NCI-H524 (cell line): ENCODE results near the gene DHRS9.

Experiments used
- DNase-seq, 2 experiments: peaks; one replicate each; lab custom pipeline; 2025; lab: John Stamatoyannopoulos, UW

DHRS9 gene

DNA sequence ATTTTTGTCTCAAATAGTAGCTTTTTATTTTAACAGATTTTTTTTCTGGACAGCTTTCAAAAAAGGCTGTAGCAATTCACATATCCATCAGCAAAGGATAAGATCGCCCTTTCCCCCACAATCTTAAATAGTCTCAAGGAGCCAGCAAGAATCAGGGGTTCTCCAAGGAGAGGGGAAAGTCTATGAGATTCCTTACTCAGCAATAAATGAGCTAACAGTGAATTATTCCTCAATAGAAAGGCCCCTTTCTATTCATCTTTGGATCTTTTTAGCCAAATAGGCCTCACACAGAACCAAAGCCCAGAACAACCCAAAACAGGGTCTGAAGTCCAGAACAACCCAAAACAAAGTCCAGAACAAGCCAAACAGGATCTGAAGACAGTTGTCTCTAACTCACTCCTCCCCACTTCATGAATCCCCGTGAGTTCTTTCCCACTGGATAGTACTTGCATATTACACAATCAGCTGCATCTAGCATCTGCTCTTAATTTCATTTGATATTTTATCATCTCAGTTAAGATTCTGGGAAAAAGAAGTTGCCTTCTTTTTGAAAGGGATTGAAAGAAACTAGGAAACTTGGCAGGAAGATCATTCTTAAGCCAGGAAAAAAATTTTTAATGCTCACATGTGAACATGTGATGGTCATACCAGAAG lies 3.4 kb upstream of the DHRS9 start:
- no peak for DNase-seq

DNA sequence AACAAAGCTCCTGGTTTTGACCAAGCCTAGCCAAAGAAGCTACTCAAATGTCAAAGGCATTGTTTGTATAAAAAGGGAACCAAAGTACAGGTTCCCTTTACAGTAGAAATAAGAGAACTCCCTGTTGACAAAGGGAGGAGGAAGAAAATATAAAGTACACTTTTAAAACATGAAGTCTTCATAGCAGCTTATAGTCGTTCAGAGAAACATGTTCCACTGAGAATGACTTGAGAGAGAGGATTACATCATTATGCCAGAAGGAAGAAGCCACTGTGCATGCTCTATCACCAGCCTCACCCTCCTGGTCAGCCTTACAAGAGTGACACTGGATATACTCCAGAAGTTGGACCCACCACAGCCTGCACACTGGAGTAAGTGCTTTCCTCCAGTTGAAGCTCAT lies 2.5 kb upstream of the DHRS9 start:
- DNase-seq: no peak

DNA sequence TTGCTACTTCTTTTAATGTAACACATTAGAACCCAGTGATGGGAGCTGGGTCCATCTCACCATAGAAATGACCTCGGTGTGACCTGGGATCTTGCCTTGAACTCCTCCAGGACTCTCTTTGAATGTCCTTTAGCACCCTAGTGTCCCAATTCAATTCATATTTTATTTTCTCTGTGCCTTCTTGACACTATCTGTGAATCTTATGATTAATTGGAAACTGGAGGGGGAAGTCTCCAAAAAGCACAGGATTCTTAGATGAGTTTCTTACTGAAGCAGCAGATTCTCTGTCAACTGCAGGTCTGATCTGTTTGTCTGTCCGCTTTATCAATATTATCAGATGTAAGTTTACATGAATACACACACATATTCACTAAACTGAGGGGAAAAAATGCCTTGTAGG lies 470 bp downstream of the DHRS9 start:
- no peak for DNase-seq

DNA sequence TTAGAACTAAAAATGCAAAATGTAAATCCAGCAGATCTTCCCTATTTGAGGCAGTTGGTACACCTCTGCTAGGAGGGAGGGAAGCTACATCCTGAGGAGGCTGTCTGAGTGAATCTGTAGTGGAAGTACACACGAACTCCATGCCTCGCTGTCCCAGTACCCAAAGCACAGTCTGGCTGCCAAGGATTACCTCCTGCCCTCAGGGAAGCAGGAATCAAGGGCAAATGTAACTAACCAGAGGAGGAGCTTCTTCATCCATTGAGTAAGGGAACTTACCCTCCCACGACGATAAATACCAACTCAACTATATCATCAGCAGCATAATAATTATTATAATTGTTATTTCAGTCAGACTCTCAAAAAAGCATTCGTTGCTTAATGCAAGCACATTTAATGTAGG lies 2.1 kb downstream of the DHRS9 start:
- DNase-seq: no peak

DNA sequence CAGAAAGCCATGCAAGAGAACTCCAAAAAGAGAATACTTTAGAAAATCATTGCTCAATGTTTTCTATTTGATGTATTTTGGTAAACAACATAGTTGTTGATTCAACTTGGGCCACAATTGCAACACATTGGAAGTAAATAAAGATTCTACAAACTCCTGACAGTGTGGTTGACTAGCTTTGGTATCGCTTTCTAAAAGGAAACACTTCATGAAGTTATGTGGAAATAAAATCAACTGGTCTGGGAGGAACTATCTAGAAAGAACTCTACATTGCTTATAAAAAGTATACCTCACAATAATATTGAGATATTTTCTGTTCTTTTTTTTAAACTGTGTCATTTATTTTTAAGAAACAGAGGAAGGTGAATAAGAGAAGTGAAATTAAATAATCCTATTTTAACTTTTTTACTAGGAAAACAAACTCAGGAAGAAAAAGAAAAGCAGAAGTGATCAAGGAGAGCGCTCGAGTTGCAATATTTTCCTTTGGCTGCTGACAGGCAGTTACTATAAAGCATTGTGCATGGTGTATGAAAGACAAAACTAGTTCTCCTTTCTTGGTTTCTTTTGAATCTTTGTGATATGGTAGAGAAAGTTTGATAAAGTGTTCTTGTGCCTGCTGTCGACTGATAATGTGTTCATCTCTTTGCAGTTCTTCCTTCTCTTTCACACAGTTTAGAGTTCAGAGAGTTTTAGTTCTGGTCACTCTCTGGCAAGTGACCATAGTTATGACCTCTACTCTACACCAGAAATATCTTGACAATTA lies 3.0 kb downstream of the DHRS9 start:
- DNase-seq: no peak

DNA sequence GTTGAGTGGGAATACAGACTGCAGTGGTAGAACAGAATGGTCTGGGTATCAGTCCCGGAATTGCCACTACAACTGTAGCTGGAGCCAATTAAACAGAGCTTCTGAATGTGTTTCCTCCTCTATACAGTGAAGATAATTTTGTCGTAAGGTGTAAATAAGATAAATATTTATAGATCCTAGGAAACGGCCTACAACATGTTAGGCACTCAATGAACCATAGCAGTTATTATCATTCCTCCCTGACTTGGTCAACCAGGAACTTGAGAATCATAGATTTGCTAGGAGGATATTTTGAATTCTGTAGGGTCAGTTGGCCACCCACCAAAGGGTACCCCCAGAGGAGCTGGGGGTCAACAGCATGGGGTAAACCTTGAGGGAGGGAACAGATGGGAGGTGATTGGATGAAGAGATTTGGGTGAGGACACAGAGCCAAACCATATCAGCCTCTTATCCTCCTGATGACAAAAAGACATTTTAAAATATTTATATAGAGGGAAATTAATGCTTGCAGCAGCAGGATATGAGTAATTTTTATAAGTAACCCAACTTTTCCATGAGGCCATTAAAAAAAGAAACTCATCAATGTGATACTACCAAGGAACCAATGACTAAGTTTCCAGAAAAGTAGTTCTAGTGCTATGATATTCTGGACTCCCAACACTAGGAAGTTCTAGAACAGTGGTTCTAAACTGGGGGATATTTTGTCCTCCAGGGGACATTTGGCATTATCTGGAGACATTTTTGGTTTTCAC lies 4.0 kb downstream of the DHRS9 start:
- no peak for DNase-seq

DNA sequence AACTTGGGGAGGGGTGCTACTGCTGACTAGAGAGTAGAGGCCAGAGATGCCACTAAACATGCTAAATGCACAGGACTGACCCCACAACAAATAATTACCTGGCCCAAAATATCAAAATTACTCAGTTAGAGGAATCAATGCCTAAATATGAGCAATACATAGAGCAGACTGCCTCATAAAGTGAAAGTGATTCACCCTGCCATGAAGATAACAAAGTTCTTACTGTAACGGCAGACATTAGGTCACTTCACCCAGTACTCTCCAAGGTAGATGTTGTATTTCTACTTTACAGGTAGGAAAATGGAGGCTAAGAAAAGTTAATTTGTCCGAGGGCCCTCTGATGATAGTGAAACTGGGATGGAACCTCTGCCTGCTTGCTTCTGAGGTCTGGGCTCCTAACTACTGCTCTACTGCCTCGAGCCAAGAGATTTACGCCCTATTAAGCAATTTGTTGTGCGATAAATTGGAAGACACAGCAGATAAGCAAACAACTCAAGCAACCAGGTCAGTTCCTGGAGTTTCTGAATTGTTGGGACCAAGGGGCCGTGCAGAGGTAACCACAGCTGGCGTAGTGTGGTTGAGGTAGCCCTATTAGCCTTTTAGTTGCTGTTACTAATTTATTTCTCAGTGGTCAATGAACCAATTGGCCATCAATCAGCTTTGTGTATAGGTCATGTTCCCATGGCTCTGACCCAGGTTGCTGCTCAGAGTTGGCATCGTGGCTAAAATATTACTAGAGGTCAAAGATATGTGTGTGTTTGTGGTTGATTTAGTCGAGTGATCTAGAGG lies 4.8 kb downstream of the DHRS9 start:
- DNase-seq: no peak

DNA sequence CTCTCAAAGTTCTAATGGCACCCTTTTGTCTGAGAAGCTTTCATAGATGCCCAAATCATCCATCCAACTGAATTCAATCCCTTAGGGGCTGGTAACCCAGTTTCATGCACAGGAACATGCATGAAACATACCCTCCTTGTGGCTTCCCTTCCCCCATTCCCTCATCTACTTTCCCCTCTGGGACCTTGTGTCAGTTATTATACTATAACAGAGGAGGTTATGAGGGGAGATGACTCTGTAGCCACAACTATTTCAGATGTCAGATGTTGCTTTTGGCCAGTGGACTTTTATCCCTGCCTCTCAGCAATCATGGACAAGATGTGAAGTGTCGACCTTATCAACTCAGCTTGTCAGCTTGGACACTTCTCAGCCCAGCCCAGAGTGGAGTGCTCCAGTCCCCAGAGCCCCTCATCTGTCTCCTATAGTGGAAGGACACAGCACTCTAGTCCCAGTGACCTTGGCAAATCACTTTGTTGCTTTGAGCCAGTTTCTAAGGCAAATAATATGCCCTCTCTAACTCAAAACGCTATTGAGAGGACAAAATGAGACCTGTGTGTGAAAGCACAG lies 8.4 kb downstream of the DHRS9 start:
- no peak for DNase-seq

DNA sequence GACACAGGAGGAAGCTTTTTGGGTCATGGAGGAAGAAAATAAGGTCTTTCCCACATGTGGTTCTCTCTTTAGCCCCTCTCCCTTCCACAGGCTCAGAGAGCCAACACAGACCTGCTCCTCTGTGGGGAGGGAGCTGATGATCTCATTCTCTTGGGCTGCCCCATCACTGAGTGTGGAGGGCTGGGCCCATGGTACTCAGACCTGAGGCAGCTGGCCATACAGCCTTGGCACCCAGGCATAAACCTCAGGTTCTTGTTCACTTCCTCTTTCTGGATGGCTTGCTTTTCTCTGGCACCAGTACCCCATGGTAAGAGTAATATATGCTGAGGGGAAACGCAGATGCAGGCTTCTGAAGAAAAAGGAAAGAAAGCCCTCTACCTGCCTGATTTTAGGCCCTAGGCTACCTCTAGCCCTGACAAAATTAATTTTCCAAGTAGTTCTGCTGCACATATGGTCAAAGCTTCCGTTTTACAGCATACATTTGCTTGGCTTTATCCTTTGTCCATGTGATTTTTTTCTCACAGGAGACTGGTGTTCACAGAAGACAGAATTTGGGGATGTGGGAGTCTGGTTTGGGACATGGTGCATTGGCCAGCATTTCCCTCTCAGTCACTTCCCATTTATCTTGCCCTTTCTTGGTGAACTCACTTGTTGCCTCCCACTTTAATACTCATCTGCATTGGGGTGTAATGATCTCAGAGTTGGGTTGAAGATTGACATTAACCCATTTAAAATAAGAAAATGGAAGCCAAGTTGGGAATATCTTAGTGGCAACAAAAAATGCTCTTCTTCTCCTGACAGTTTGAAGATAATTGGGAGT lies 11.1 kb downstream of the DHRS9 start:
- DNase-seq: no peak

DNA sequence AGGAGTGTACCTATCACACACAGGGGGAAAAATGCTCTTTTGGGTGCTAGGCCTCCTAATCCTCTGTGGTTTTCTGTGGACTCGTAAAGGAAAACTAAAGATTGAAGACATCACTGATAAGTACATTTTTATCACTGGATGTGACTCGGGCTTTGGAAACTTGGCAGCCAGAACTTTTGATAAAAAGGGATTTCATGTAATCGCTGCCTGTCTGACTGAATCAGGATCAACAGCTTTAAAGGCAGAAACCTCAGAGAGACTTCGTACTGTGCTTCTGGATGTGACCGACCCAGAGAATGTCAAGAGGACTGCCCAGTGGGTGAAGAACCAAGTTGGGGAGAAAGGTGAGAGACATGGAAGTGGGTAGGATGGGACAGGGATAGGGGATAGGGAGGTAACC lies 12.2 kb downstream of the DHRS9 start:
- no peak for DNase-seq

DNA sequence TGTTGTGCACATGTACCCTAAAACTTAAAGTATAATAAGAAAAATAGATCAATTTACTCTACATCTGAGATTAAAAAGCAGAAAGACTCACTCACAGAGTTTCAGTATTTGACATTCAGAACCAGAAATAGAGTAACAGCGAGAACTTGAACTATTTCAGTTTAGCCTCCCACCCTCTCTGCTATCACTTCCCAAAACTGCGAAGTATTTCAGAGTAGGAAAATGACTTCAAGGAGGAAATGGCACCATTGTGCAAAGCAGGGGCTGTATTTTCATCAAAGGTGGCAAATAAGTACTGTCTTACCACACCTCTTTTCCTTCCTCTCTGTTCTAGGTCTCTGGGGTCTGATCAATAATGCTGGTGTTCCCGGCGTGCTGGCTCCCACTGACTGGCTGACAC lies 13.6 kb downstream of the DHRS9 start:
- DNase-seq: no peak

DNA sequence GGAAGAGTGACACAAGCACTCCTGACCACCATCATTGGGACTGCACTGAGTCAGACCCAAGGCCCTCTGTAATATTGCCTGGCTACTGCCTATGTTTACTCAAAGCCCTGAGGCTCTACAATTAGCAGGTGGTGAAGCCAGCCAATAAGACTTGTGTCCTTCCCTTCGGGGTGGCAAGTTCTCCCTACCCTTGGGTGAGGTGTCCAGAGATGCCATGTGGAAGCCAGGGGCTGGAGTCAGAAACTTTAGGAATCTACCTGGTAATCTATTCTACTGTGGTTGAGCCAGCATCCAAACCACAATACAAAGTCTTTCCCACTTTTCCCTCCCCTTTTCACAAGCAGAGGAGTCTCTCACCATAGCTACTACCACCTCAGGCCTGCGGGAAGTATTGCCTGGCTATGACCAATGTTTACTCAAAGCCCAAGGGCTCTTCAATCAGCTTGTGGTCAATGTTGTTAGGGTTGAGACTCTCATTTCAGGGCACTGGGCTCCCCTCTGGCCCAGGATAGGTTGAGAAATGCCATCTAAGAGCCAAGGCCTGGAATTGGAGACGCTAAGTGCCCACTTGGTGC lies 17.6 kb downstream of the DHRS9 start:
- no peak for DNase-seq

DNA sequence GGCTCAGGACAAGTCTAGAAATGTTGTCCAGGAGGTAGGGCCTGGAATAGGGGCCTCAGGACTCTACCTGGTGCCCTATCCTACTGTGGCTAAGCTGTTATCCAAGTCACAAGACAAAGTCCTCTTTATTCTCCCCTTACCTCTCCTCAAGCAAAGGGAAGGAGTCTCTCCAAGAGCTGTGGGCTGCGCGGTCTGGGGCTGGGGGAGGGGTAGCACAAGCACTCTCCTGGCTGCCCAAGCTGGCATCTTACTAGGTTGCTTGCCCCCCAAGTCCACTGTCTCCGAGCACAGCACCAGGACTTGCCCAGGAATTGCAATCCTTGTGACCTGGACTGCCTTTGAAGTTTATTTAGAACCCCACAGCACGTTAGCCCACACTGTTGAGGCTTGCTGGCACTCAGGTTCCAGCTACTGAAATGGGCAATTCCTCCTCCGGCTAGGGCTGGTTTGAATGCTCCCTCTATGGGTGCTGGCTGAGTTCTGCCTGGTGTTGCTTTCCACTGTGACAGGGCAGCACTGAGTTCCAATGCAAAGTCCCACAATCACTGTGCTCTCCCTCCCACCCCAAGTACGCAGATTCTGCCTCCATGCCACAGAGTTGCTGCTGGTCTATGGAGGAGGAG lies 18.5 kb downstream of the DHRS9 start:
- no peak for DNase-seq

DNA sequence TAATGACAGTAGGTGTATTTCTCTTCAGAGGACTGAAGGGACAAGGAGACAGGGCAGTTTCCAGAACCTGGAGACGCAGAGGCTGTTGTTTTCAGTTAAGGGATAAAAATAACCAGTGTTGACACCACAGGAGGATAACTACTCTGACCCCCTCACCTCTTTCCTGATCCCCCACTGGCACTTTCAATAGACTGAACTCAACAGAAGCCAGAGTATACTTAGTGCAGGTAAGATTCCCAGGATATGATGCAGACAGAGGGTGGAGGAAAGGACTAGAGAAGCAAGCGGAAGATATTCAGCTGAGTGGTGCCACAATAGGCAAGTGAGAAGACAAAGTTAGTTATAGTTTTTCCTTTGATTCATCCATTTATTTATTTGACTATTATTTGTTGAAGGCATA lies 19.8 kb downstream of the DHRS9 start:
- DNase-seq: no peak

DNA sequence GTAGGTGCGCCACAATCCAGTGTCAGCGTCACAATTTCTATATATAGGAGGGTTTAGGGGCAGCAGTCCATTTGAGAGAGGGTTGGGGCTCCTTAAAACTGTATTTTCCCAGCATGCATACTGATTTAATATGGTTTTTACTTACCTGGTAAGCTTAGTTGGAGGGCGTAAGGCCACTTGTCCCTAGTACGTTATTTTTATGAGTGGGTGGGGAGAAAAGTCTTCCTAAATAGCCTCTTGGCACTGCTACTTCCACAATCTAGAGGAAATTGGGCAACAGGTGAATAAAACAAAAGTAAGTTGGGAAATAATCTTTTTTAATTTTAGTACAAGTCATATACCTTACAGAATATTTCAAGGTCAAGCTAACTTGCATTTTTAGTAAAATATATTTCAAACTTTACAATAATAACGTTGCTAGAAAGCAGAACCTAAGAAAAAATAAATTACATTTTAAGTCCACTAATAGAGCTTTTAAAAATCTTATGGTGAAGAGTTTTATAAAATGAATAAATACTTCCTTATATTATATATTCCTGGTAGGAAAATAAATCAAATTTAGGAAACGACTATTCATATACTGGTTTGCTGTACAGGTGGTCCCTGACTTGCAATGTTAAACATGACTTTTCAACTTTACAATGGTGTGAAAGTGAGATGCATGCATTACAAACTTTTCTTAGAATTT lies 20.9 kb downstream of the DHRS9 start:
- no peak for DNase-seq

DNA sequence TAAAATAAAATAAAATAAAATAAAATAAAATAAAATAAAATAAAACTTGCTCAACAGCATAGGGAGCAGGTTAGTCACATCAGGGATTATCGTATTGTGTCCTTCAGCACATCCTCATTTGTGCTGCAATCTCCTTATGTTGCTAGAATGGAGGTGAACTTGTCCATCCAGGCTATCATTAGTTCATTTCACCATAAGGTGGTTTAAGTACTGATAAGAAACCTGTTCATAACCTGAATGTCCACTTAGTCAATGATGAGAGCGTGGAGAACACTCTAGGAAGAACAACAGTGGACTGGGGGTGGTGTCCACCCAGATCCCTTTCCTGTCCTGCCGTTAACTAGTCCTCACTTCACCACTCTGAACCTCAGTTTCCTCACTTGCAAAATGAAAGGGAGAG lies 21.9 kb downstream of the DHRS9 start:
- DNase-seq: no peak

DNA sequence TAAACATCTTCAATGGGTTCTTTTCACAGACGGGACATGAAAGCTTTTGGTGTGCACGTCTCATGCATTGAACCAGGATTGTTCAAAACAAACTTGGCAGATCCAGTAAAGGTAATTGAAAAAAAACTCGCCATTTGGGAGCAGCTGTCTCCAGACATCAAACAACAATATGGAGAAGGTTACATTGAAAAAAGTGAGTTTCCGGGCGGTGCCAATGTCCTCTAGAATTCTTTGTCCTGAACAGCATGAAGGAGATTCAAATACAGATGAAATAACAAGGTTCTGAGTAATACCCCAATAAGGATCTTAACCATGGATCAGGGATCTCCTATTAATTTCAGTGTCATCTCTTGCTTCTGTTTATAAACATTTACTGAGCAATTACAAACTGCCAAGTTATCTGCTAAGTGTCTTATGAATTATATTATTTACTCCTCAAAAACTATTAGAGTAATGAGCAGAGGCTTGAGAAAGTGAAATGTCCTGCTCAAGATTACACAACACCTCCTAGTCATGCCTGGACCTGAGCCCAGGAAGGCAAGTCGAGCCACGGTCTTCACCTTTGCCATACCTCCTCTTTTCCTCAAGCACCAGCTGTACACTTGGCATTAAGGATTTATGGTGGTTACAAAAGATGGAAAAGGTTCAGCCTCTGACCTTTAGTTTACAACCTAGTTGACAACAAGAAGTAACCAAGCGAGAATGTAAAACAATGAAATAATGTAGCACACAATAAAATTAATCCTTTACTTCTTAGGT lies 22.6 kb downstream of the DHRS9 start:
- no peak for DNase-seq

DNA sequence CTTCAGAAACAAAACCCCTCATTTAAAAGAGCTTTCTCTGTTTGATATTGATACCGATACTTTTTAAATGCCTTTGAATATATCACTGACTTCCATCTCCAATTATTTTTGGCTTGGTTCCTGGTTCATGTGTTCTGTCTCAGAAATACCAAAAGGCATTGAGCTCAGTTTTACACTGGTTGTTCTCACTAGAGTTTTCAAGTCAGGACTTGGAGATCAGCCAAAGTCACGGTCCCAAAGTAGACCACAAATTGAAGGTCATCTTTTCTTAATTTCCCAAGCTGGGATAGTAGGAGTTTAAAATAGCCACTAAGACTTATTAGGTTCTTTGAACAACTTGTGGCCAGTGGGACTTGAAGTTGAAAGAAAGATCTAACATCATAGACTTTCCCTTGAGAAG lies 24.2 kb downstream of the DHRS9 start:
- DNase-seq: no peak

DNA sequence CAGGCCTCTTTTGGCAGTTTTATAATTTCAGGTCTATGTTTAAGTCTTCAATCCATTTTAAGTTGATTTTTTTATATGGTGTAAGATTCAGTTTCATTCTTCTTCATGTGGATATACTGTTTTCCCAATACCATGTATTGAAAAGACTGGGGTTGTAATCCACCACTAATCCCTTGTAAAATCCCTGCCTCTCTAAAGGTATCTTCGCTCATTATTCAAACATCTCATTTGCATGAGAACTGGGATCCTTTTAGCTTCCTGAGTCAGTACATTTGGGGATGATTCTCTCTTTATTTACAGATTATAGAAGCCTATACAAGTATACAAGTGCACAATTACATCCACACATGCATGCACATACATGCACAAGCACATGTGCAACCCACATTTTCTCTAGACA lies 25.3 kb downstream of the DHRS9 start:
- no peak for DNase-seq
